ENCODE measurements around the gene DBF4.

The DBF4 gene

GRCh38 chr7:87874066-87874465 is 2.2 kb upstream of the DBF4 start:
- no peak for DNase-seq (ENCODE audit: low read depth, low spot score)
- no peak overlapping the region for H3K4me3 ChIP-seq (ENCODE audit: low read depth, low read length)
- no peak for TF ChIP-seq CTCF (IDR thresholded peaks at IDR 0.05; ENCODE audit: low read depth, low read length)
- in situ Hi-C loops (cut with HindIII; ENCODE audit: low sequenced_read_pairs), result no loop called here

DNA sequence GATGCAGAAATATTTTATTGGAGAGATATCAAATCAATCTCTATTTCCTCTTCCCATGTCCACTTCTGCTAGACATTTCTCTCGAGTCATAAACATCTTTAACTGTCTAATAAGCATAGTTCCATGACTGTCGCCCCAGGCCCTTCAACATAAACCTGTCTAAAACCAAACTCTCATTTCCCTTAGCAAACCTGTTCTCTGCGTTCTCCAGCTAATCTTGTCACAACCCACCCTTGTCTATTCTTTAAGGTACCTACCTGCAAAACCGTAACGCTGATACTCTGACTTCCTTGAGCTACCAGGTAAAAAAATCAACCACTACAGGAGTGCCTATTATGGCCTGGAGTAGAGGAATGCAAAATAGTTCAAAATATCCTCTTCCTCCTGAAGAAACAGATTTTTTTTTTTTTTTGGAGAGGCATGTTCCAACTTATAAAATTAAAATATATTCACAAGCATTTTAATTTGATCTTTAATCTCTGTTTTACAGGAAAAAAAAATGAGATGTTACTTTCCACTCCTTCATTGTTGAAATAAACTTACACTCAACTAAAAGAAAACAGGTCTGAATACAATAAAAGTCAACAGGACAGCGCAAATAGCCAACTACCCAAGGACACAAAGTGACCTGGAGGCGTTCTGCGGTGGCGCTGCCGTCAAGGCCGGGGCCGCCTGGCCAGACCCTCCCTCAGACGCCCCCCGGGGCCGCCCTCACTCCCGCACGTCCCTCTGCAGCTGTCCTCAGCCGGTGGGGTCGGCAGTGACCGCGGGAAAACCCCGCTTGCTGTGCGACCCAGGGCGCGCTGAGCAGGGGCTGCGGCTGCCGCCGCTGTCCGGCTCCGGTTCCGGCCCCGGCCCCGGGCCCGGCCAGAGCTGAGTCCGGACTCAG is 898 bp upstream of the DBF4 start:
- TF ChIP-seq CTCF (IDR thresholded peaks at IDR 0.05; ENCODE audit: low read depth, low read length), result no peak
- peak; percentile 15 for DNase-seq (ENCODE audit: low read depth, low spot score)
- peak overlapping the region; percentile 95 for H3K4me3 ChIP-seq (ENCODE audit: low read depth, low read length)
- in situ Hi-C loops (cut with HindIII; ENCODE audit: low sequenced_read_pairs), result no loop called here

DNA sequence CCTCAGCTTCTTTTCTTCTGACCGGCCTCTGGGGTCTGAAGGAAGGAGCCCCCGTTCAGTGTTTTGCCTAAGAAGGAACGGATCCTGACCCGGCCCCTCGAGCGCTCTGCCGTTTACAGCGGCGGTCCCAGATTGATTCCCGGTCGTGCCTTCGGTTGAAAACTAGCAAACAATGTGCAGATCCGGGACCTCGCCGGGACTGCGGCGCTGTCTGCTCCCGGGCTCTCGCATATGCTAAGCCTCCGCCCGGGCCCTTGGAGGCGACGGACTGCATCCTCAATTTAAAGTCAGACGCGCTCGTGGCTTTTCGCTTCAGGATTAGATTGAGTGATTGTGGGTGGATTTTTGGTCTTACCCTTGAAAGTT is 559 bp downstream of the DBF4 start:
- no peak for TF ChIP-seq CTCF (IDR thresholded peaks at IDR 0.05; ENCODE audit: low read depth, low read length)
- in situ Hi-C loops (cut with HindIII; ENCODE audit: low sequenced_read_pairs), result no loop called here
- H3K4me3 ChIP-seq (ENCODE audit: low read depth, low read length), result peak overlapping the region; percentile 95
- DNase-seq (ENCODE audit: low read depth, low spot score), result peak; percentile 73

DNA sequence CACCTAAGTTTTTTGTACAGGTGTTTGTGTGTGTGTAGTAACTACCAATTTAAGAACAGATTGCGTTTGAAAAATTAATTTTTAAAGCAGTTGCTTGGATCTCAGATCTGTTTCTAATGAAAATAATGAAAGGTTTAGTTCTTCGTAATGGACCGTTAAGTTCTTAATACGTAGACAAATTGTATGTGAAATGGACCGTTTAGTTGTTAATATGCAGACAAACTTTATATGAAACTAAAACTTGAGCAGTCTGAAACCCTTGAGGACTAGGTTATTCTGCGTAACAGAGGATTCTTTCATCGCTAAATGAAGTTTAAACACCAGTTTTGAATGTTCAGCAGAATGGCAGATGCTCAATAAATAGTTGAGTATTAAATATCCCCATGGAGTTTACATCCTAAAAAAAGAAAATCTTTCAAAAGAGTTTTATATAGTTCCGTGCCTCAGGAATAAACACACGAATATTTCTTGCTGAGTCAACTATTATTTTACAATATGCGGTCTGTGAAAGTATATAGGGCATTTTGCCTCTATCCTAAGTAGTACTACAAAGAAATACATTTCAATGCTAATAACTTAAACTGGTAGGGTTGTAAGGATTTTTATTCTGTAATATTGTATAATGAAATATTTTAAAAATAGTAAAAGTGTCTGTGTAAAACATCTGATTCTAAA is 1.2 kb downstream of the DBF4 start:
- H3K4me3 ChIP-seq (ENCODE audit: low read depth, low read length), result peak overlapping the region; percentile 95
- DNase-seq (ENCODE audit: low read depth, low spot score), result peak; percentile 41
- in situ Hi-C loops (cut with HindIII; ENCODE audit: low sequenced_read_pairs), result no loop called here
- TF ChIP-seq CTCF (IDR thresholded peaks at IDR 0.05; ENCODE audit: low read depth, low read length), result no peak

GRCh38 chr7:87878208-87878735 is 2.0 kb downstream of the DBF4 start:
- peak; percentile 29 for DNase-seq (ENCODE audit: low read depth, low spot score)
- in situ Hi-C loops (cut with HindIII; ENCODE audit: low sequenced_read_pairs), result no loop called here
- TF ChIP-seq CTCF (IDR thresholded peaks at IDR 0.05; ENCODE audit: low read depth, low read length), result no peak
- H3K4me3 ChIP-seq (ENCODE audit: low read depth, low read length), result peak overlapping the region; percentile 95

DNA sequence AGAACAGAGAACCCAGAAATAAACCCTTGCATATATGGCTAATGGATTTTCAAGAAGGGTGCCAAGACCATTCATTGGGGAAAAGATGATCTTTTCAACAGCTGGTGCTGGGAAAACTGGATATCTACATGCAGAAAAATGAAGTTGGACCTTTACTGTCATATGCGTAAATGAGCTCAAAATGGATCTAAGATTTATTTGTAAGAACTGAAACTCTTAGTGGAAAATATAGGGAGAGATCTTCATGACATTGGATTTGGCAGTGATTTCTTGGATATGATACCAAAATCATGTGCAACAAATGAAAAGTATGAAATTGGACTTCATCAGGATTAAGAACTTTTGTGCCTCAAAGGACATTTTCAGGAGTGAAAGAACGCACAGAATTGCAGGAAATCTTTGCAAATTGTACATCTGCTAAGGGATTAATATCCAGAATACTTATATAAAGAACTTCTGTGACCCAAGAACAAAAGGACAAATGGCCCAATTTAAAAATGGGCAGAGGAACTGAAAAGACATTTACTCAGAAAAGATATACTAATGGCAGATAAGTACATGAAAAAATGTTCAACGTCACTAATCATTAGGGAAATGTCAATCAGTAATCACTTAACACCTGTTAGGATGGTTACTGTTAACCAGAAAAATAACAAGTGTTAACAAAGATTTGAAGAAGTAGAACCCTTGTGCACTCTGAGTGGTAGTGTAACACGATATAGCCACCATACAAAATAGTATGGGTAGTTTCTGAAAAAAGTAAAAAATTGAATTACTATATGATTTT is 6.1 kb downstream of the DBF4 start:
- DNase-seq (ENCODE audit: low read depth, low spot score), result no peak
- no peak overlapping the region for H3K4me3 ChIP-seq (ENCODE audit: low read depth, low read length)
- TF ChIP-seq CTCF (IDR thresholded peaks at IDR 0.05; ENCODE audit: low read depth, low read length), result no peak
- in situ Hi-C loops (cut with HindIII; ENCODE audit: low sequenced_read_pairs), result no loop called here

Data from astrocyte of the spinal cord (primary cell).